ENCODE data around the gene FPGT.
A peak's percentile ranks its signal among the peaks of the same experiment; 100 is the strongest.
"Not testable (repeated sequence)": the region's sequence is repeated elsewhere in the genome, so short reads cannot be mapped to it uniquely, and the experiment has no call there.

The FPGT gene

GRCh38 chr1:74197657-74198552 is at the start of gene FPGT, which contains the start of gene LRRIQ3:
Gene FPGT (plus strand): TSS chr1:74198242. CDS start chr1:74198279, 37 bp downstream.
Gene LRRIQ3 (minus strand): TSS chr1:74198176. CDS start chr1:74183684, 14,492 bp downstream.
- DNase-seq (ENCODE audit: insufficient read length, low spot score) (peak; percentile 81), FAIRE-seq (peak; percentile 87)

DNA sequence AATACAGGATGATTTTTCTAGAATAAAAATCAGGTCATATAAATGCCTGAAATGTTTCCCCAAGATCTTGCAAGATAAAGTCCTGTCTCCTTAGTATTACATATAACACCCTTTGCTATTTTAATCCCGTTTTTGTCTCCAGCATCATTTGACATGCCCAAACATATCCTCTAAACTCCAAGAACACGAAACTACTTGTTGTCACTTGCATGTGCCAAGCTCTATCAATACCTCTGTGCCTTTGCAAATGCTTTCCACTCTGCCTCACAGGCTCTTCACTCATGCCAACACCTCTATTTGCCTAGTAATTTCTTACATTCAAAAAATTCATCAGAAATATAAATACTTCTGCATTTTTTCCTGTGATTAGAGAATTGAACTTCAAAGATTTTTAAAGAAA is 38.0 kb upstream of the FPGT start:
- FAIRE-seq = no peak
- DNase-seq (ENCODE audit: insufficient read length, low spot score) = no peak

DNA sequence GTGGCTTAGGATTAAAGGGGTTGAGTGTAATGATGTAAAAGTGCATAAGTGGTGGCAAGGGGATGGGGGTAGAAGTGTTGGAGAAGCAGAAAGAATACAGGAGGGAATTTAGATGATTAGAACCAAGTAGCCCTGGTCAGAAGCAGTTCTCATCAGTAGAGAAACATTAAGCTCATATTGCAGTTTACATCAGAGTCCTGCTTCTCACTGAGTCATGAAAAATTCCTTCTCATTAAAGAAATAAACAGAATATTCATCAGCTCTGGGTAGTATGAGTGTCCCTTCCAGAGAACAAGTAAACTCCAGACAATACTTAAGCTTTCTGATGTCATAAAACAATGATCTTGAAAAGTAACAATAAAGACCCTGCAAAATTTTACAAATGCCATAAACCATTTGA is 36.5 kb upstream of the FPGT start:
- DNase-seq (ENCODE audit: insufficient read length, low spot score) = no peak
- no peak for FAIRE-seq

DNA sequence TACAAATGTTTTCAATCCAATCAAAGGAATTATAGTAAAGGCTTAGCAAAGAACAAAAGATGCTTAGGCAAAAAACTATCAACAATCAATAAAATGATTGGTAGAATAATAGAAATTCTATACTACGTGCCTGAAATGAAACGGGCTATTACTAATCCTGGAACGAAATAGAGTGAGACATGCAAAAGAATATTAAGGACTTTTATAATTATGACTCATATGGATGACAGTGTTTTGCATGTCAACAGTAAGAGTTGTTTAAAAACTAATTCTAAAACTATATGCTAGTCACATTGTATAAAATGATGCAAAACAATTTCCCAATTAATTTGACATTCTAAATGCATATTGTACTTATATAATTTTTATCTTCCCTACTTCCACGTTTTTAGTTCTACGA is 35.7 kb upstream of the FPGT start:
- DNase-seq (ENCODE audit: insufficient read length, low spot score) (no peak), FAIRE-seq (no peak)

DNA sequence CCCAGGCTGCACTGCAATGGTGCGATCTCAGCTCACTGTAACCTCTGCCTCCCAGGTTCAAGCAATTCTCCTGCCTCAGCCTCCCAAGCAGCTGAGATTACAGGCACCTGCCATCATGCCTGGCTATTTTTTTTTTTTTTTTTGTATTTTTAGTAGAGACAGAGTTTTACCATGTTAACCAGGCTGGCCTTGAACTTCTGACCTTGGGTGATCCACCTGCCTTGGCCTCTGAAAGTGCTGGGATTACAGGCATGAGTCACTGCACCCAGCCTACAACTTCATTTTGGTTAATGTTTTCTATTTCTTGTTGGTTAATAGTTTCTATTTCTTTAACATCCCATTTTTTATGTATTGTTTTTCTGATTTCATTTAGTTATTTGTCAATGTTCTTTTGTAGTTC is 23.6 kb upstream of the FPGT start:
- DNase-seq (ENCODE audit: insufficient read length, low spot score); FAIRE-seq: not testable (repeated sequence)

DNA sequence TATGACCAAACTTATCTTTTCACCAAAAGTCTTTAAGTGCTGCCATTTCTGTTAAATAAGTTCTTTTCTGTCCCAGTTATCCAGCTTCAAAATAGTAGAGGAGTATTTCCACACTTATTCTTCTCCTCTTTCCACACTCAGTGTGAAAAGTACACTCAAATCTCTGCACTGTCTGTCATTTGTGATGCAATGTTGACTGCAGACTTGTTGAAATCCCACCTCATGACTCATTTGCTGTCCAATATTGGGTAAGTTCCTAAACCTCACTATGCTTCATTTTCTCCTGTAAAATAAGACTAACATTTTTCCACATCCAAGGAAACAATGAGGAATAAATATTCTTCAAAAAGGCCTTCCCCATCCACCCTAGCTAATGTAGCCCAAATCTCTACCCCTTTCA is 17.6 kb upstream of the FPGT start:
- DNase-seq (ENCODE audit: insufficient read length, low spot score) (no peak), FAIRE-seq (no peak)

DNA sequence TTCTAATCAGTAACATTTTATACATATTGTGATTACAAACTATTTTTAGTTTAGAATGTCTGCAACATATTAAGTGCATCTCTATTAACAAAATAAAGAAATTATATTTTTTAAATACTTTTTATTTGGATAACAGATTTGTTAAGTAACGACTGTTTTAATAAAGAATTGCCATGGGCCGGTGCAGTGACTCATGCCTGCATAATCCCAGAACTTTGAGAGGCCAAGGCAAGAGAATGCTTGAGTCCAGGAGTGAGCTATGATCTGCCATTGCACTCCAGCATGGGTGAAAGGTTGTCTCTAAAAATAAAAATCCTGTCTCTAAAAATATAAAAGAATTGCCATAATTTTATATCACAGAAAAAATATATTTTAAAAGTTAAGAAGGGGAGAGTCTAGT is 4.1 kb upstream of the FPGT start:
- no peak for FAIRE-seq
- no peak for DNase-seq (ENCODE audit: insufficient read length, low spot score)

DNA sequence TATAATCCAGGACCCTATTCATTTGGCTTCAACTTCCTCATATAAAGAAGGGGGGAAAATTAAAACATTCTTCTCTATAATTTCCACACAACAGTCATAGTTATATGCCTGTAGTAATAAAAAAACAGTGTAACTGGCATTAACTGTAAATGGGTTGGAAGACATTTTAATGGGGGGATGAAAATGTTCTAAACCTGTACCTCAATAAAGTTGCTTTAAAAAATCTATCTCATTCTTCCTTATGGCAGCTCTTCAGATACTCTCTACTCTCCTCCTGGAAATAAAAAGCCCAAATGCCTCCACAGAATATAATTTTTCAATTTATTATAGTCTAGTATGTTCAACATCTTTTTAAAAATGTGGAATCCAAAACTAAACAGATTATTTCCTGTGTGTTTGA is 2.7 kb upstream of the FPGT start:
- FAIRE-seq = no peak
- no peak for DNase-seq (ENCODE audit: insufficient read length, low spot score)

DNA sequence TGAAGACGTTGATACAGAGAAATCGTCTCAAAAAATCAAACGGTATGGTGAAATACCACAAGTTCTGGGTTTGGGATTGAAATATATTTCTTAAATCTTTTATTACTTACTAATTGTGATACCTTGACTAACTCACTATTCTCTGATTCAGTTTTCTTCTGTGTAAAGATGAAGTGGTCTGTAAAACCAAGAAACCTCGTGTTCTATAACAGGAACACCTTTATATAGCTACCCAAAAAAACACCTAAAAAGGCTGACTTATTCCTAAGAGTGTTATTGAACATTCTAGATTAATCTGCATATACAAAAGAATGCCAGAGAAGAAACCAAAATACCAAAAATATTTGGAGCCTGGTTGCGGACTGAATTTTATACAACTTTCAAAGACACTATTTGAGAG is 787 bp upstream of the FPGT start:
- no peak for FAIRE-seq
- no peak for DNase-seq (ENCODE audit: insufficient read length, low spot score)

- DNase-seq (ENCODE audit: insufficient read length, low spot score) = no peak
- FAIRE-seq = no peak
Measured at GRCh38 chr1:74199504-74199903, 1.5 kb downstream of the FPGT start.

GRCh38 chr1:74205266-74205665 is 7.2 kb downstream of the FPGT start:
- no peak for DNase-seq (ENCODE audit: insufficient read length, low spot score)
- FAIRE-seq = no peak

DNA sequence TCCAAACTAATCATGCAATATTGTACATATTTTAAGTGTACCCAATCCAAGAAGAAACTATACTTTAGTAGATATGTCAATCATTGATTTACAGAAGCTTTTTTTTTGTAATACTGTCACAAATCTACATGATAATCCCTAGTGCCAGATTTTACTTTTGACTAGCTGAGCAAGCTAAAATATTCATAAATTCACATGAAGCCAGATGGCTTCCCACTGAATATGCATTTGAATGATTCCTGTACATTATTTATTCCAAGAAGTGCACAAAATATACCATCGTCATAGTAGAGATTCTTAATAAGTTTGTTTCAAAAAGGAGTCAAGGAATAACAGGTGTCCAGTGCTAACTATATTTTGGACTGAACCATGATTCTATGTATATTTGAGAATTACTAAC is 17.2 kb downstream of the FPGT start:
- FAIRE-seq = no peak
- no peak for DNase-seq (ENCODE audit: insufficient read length, low spot score)

DNA sequence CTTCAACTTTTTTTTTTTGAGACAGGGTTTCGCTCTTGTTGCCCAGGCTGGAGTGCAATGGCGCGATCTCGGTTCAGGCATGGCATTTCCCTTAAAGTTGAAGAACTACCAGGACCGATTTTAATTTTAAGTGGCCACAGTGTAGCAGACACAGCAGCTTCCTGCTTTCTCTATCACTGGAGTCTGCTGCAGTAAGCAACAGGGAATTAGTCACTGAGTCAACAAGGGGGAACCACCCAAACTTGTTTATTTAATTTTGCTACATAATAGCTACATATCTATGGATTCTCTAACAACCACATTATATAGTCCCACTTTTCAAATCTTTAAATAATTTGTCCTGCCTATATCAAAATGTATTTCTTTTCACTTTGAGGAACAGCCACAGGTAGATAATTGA is 24.7 kb downstream of the FPGT start:
- no peak for FAIRE-seq
- DNase-seq (ENCODE audit: insufficient read length, low spot score) = no peak

DNA sequence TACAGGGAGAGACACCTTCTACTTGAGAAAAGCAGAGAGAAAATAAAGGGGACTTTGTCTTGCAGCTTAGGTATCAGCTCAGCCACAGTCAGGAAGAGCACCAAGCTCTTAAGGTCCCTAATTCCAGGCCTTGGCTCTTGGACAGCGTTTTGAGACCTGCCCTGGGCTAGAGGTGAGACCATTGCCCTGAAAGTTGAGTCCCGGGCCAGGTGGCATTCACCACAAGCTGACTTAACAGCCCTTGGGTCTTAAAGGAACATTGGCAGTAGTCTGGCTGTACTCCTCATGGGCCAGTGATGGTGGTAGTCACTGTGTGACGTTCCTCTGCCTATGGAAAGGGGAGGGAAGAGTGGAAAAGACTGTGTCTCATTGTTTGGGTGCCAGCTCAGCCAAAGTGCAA is 25.4 kb downstream of the FPGT start:
- DNase-seq (ENCODE audit: insufficient read length, low spot score) = no peak
- FAIRE-seq = no peak

GRCh38 chr1:74235153-74235552 is 37.1 kb downstream of the FPGT start, which contains the start of gene TNNI3K:
Gene TNNI3K (plus strand): TSS chr1:74235387. CDS start chr1:74235452, 65 bp downstream.
- DNase-seq (ENCODE audit: insufficient read length, low spot score) (no peak), FAIRE-seq (no peak)

- FAIRE-seq = no peak
- DNase-seq (ENCODE audit: insufficient read length, low spot score) = no peak
Measured at GRCh38 chr1:74236440-74236839, 38.4 kb downstream of the FPGT start.

DNA sequence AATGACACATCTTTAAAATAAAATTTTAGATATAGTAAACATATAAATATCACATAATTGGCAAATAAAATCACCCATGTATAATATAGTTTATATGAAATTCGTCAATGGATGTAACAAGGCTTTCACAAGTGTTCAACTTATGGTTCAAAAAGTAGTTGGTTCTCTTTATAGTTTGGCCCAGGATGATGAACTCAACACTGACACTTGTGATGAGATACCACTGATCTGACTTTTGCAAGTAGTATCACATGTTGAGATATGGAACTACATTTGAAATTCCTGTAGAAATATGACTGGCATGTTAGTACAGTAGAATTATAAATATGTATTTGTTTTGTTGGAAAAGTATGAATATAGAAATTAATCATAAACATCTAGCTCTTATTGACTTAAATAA is 39.0 kb downstream of the FPGT start:
- FAIRE-seq = no peak
- DNase-seq (ENCODE audit: insufficient read length, low spot score) = no peak

- no peak for FAIRE-seq
- no peak for DNase-seq (ENCODE audit: insufficient read length, low spot score)
Measured at GRCh38 chr1:74237787-74238186, 39.7 kb downstream of the FPGT start.

DNA sequence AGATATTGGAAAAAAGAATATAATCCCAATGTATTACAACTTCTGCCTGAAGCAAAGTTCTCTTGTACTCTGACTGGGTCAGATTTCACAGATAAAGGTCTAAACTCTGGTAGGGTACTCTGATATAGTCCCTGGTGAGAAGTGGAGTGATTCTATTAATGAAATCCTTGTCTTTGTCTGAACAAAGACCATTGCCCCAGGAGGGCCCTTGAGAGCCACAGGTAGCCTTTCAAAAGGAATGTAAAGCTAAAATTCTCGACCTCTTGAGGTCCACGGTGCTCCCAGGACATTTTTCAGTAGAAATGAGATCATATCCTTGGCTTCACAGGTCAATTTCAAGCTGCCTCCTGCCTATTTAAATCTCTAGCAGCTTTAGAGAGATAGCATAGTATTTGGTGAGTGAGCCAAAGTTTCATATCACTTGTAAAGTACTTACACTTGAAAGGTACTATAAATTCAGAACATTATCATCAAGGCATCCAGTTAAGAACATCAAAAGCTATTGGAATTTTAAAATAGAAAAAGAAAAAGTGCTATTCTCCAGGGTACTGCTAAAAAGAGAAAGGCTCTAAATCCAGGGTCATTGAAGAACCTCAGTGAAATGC is 47.2 kb downstream of the FPGT start:
- FAIRE-seq = no peak
- DNase-seq (ENCODE audit: insufficient read length, low spot score) = no peak

- FAIRE-seq = no peak
- no peak for DNase-seq (ENCODE audit: insufficient read length, low spot score)
Measured at GRCh38 chr1:74246315-74246714, 48.3 kb downstream of the FPGT start.

DNA sequence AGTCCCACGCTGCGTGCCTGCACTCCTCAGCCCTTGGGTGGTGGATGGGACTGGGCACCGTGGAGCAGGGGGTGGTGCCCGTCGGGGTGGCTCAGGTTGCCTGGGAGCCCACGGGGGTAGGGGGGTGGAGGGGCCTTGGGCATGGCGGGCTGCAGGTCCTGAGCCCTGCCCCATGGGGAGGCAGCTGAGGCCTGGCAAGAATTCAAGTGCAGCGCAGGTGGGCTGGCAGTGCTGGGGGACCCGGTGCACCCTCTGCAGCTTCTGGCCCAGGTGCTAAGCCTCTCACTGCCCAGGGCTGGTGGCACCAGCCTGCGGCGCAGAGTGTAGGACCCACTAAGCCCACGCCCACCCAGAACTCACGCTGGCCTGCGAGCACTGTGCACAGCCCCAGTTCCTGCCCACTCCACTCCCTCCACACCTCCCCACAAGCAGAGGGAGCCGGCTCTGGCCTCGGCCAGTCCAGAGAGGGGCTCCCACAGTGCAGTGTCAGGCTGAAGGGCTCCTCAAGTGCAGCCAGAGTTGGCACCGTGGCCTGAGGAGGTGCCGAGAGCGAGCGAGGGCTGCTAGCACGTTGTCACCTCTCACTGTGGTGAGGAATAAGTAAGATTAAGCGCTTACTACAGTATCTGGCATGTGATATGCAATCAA is 50.0 kb downstream of the FPGT start:
- FAIRE-seq (no peak), DNase-seq (ENCODE audit: insufficient read length, low spot score) (no peak)

Data from HTR-8/SVneo (cell line).